Right lobe of liver (tissue), 4 donors: ENCODE measurements around the gene NDUFB2.
"Not testable (repeated sequence)": the region's sequence is repeated elsewhere in the genome, so short reads cannot be mapped to it uniquely, and the experiment has no call there.

Experiments
- POLR2A ChIP-seq: fragments of 450-650 bp; IDR thresholded peaks from one replicate; pipeline ENCODE4 v1.6.1; 2017; ENCODE audit warnings: antibody characterized with exemption, mild to moderate bottlenecking
- TF ChIP-seq, protein P1 (sequence below), 4 donors: fragments of 200-600 bp in 3 of 4; fragments of 450-650 bp in 1 of 4; IDR thresholded peaks; one replicate each; pipeline versions ENCODE4 v1.5.1 to v1.8.0; 2016 to 2022; ENCODE audit warnings: antibody characterized with exemption in 4 of 4, mild to moderate bottlenecking in 2 of 4
- donor health status: DM: no; HTN: no; CAD: no.
- donor health status: DM: no; HTN: no; CAD: no.
- donor health status: DM: no; HTN: yes; CAD: no.

GRCh38 chr7:140708764-140709163 is 12.3 kb downstream of the NDUFB2 start:
- TF ChIP-seq, protein P1, sequence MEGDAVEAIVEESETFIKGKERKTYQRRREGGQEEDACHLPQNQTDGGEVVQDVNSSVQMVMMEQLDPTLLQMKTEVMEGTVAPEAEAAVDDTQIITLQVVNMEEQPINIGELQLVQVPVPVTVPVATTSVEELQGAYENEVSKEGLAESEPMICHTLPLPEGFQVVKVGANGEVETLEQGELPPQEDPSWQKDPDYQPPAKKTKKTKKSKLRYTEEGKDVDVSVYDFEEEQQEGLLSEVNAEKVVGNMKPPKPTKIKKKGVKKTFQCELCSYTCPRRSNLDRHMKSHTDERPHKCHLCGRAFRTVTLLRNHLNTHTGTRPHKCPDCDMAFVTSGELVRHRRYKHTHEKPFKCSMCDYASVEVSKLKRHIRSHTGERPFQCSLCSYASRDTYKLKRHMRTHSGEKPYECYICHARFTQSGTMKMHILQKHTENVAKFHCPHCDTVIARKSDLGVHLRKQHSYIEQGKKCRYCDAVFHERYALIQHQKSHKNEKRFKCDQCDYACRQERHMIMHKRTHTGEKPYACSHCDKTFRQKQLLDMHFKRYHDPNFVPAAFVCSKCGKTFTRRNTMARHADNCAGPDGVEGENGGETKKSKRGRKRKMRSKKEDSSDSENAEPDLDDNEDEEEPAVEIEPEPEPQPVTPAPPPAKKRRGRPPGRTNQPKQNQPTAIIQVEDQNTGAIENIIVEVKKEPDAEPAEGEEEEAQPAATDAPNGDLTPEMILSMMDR (IDR thresholded peaks at IDR 0.05): not testable (repeated sequence)
- not testable (repeated sequence) for TF ChIP-seq POLR2A
